Measurements from ENCODE around the gene HDAC4. TPM values are rescaled to one million over a fixed set of nuclear protein-coding genes. Genes with fewer than 3 reads are reported as not detected.
A peak's percentile ranks its signal among the peaks of the same experiment; 100 is the strongest.

The HDAC4 gene
- total RNA-seq, 1 experiment from 2014 or later = 32.0 TPM

DNA sequence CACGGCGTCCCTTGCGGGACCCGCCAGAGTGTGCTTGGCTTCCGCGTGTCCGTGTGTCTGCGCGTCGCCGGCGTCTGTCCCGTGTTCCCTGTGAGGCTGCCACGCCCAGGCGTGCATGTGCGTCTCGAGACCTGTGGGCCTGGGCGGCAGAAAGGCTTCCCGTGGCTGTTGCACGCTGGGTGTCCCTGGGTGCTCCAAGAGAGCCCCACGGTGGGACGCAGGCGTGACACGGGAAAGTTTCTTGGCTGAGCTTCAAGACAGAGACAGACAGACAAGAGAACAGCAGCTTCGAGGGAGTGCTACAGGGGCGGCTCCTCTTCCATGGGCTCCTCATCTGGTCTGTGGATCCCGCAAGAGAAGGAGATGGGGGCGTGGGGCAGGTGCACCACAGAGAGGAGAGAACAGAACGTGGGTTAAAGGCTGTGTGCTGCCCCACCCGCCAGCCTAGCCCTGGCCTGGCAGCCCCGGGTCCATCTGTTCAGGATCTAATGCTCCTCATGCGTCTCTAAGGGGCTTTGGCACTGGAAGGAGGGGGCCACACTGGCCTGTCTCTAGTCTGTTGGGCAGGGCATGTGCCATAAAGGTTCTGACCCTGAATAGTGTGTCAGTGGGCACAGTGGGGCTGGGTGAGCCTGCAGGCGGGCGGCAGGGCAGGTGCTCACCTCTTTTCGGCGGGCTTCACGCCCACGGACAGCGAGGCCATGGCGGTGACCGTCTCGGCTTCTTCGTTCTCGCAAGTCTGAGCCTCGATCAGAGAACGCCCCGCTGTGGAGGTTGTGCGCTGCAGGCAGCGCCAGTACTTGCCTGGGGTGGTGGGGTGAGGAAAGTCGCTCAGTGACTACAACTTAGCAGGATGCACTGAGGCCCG lies 347.8 kb downstream of the HDAC4 start:
- H3K9me3 Mint-ChIP-seq = no peaks in the 10 kb centered on the region
- H3K27me3 ChIP-seq (ENCODE audit: insufficient read depth, low read length) = no peaks in the 10 kb centered on the region
- H4K91ac ChIP-seq (ENCODE audit: insufficient read length, low read depth, low read length) = no peak overlapping the region
- no peak overlapping the region for H2BK15ac ChIP-seq (ENCODE audit: low read depth, low read length)
- no peak overlapping the region for H3K4me2 ChIP-seq (ENCODE audit: insufficient read depth, insufficient read length, low read length)
- H3K4me1 ChIP-seq (ENCODE audit: insufficient read depth, low read length) = no peaks in the 10 kb centered on the region
- no peak overlapping the region for H3K4me3 Mint-ChIP-seq
- H3K4ac ChIP-seq (ENCODE audit: low read depth, low read length) = no peak overlapping the region
- H3K9ac ChIP-seq (ENCODE audit: extremely low read depth, insufficient read length, low read length) = no peak overlapping the region
- no peak overlapping the region for H3K23ac ChIP-seq (ENCODE audit: insufficient read length, low read depth, low read length)
- H3K36me3 Mint-ChIP-seq (ENCODE audit: insufficient read depth in 1 of 3, low read depth in 3 of 3) = peaks cover 7 to 34% (median 22%) of the 10 kb centered on the region in 3 experiments; a peak in 6 of 7 replicates
- H2AK5ac ChIP-seq (ENCODE audit: insufficient read length, low read length) = no peak overlapping the region
- no CpG with 5 or more reads among the region's 51 CpGs for WGBS (ENCODE audit: extremely low coverage, insufficient read length, low lambda C conversion rate)
- H3K18ac ChIP-seq (ENCODE audit: insufficient read length, low read depth, low read length) = no peak overlapping the region
- no peak overlapping the region for H2AFZ ChIP-seq (ENCODE audit: low read length)
- no peak overlapping the region for H3T11ph ChIP-seq (ENCODE audit: low read length)
- no peak overlapping the region for H3K56ac ChIP-seq (ENCODE audit: insufficient read length, low read depth, low read length)
- no peak overlapping the region for H2BK5ac ChIP-seq (ENCODE audit: insufficient read length, low read length)
- H3K23me2 ChIP-seq (ENCODE audit: insufficient read length, low read depth, low read length, poor library complexity, severe bottlenecking) = no peaks in the 10 kb centered on the region
- no peaks in the 10 kb centered on the region for H3K27me3 Mint-ChIP-seq (ENCODE audit: low read depth)
- peak overlapping the region in 1 of 3 experiments; percentile 19; a peak in 1 of 7 replicates for H3K27ac Mint-ChIP-seq
- no peaks in the 10 kb centered on the region for H3K9me3 ChIP-seq (ENCODE audit: control insufficient read depth, low read depth, low read length)
- no peak overlapping the region for H2BK20ac ChIP-seq (ENCODE audit: low read depth, low read length, poor library complexity, severe bottlenecking)
- no peak overlapping the region for H4K5ac ChIP-seq (ENCODE audit: insufficient read length, low read depth, low read length)
- TF ChIP-seq, protein P1, sequence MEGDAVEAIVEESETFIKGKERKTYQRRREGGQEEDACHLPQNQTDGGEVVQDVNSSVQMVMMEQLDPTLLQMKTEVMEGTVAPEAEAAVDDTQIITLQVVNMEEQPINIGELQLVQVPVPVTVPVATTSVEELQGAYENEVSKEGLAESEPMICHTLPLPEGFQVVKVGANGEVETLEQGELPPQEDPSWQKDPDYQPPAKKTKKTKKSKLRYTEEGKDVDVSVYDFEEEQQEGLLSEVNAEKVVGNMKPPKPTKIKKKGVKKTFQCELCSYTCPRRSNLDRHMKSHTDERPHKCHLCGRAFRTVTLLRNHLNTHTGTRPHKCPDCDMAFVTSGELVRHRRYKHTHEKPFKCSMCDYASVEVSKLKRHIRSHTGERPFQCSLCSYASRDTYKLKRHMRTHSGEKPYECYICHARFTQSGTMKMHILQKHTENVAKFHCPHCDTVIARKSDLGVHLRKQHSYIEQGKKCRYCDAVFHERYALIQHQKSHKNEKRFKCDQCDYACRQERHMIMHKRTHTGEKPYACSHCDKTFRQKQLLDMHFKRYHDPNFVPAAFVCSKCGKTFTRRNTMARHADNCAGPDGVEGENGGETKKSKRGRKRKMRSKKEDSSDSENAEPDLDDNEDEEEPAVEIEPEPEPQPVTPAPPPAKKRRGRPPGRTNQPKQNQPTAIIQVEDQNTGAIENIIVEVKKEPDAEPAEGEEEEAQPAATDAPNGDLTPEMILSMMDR (conservative IDR thresholded peaks at IDR 0.05) = no peak
- peaks cover 0 to 3% of the 10 kb centered on the region in 2 experiments; a peak in 1 of 4 replicates for H3K4me1 Mint-ChIP-seq
- H3K79me2 ChIP-seq (ENCODE audit: insufficient read depth, low read length) = no peaks in the 10 kb centered on the region
- DNase-seq = no peak
- H3K79me1 ChIP-seq (ENCODE audit: insufficient read depth, low read depth, low read length, poor library complexity, severe bottlenecking) = no peaks in the 10 kb centered on the region
- no peak overlapping the region for H2BK120ac ChIP-seq (ENCODE audit: low read depth, low read length, poor library complexity, severe bottlenecking)
- no peak overlapping the region for H4K8ac ChIP-seq (replicated peaks; ENCODE audit: insufficient read length, low read depth, low read length)
- H3K14ac ChIP-seq (ENCODE audit: insufficient read depth, low read length) = no peak overlapping the region
- H2BK12ac ChIP-seq (ENCODE audit: insufficient read length, low read depth, low read length) = no peak overlapping the region
- no peaks in the 10 kb centered on the region for H4K20me1 ChIP-seq (ENCODE audit: control insufficient read depth, insufficient read depth, insufficient read length)
- no peak overlapping the region for H3K27ac ChIP-seq (ENCODE audit: insufficient read length, low read depth, low read length)
